ENCODE measurements around the gene PDZRN4. TPM values are rescaled to one million over a fixed set of nuclear protein-coding genes. Genes with fewer than 3 reads are reported as not detected.

The PDZRN4 gene
- total RNA-seq, 1 donor from 2014 or later = 1.5 TPM

- Mint-ChIP-seq H3K4me3 (ENCODE audit: unreplicated experiment) (no peak overlapping the region), H3K9me3 (ENCODE audit: unreplicated experiment) (peaks cover 1% of the 10 kb centered on the region), H3K27ac (ENCODE audit: unreplicated experiment) (no peak overlapping the region), H3K4me1 (ENCODE audit: low read depth, unreplicated experiment) (no peaks in the 10 kb centered on the region), H3K36me3 (ENCODE audit: unreplicated experiment) (no peaks in the 10 kb centered on the region), H3K27me3 (ENCODE audit: unreplicated experiment) (no peaks in the 10 kb centered on the region)
- DNase-seq = no peak
- no peak for TF ChIP-seq CTCF (IDR thresholded peaks at IDR 0.05; ENCODE audit: partially characterized antibody, unreplicated experiment)
Observed at GRCh38 chr12:41213107-41213506, 25.0 kb downstream of the PDZRN4 start.

GRCh38 chr12:41213648-41214047 is 25.5 kb downstream of the PDZRN4 start:
- H3K36me3 Mint-ChIP-seq (ENCODE audit: unreplicated experiment) = no peaks in the 10 kb centered on the region

GRCh38 chr12:41217727-41218126 is 29.6 kb downstream of the PDZRN4 start:
- Mint-ChIP-seq H3K4me1 (ENCODE audit: low read depth, unreplicated experiment) (no peaks in the 10 kb centered on the region), H3K27ac (ENCODE audit: unreplicated experiment) (no peak overlapping the region), H3K27me3 (ENCODE audit: unreplicated experiment) (no peaks in the 10 kb centered on the region), H3K36me3 (ENCODE audit: unreplicated experiment) (no peaks in the 10 kb centered on the region), H3K4me3 (ENCODE audit: unreplicated experiment) (no peak overlapping the region), H3K9me3 (ENCODE audit: unreplicated experiment) (peaks cover 1% of the 10 kb centered on the region)
- TF ChIP-seq CTCF (IDR thresholded peaks at IDR 0.05; ENCODE audit: partially characterized antibody, unreplicated experiment) = no peak
- DNase-seq = no peak

More at GRCh38 chr12:41213648-41214047, 25.5 kb downstream of the PDZRN4 start:
- TF ChIP-seq CTCF (IDR thresholded peaks at IDR 0.05; ENCODE audit: partially characterized antibody, unreplicated experiment) = no peak
- Mint-ChIP-seq H3K27me3 (ENCODE audit: unreplicated experiment) (no peaks in the 10 kb centered on the region), H3K27ac (ENCODE audit: unreplicated experiment) (no peak overlapping the region), H3K4me1 (ENCODE audit: low read depth, unreplicated experiment) (no peaks in the 10 kb centered on the region), H3K9me3 (ENCODE audit: unreplicated experiment) (peaks cover 1% of the 10 kb centered on the region), H3K4me3 (ENCODE audit: unreplicated experiment) (no peak overlapping the region)
- DNase-seq = no peak

- no peaks in the 10 kb centered on the region for H3K27me3 Mint-ChIP-seq (ENCODE audit: unreplicated experiment)
- no peaks in the 10 kb centered on the region for H3K9me3 Mint-ChIP-seq (ENCODE audit: unreplicated experiment)
- H3K4me1 Mint-ChIP-seq (ENCODE audit: low read depth, unreplicated experiment) = no peaks in the 10 kb centered on the region
- H3K4me3 Mint-ChIP-seq (ENCODE audit: unreplicated experiment) = no peak overlapping the region
- no peak for DNase-seq
- no peak for TF ChIP-seq CTCF (IDR thresholded peaks at IDR 0.05; ENCODE audit: partially characterized antibody, unreplicated experiment)
- H3K27ac Mint-ChIP-seq (ENCODE audit: unreplicated experiment) = no peak overlapping the region
- no peaks in the 10 kb centered on the region for H3K36me3 Mint-ChIP-seq (ENCODE audit: unreplicated experiment)
Observed at GRCh38 chr12:41220931-41221330, 32.8 kb downstream of the PDZRN4 start.

- no peaks in the 10 kb centered on the region for H3K9me3 Mint-ChIP-seq (ENCODE audit: unreplicated experiment)
- TF ChIP-seq CTCF (IDR thresholded peaks at IDR 0.05; ENCODE audit: partially characterized antibody, unreplicated experiment) = no peak
- H3K36me3 Mint-ChIP-seq (ENCODE audit: unreplicated experiment) = no peaks in the 10 kb centered on the region
- no peaks in the 10 kb centered on the region for H3K4me1 Mint-ChIP-seq (ENCODE audit: low read depth, unreplicated experiment)
- no peaks in the 10 kb centered on the region for H3K27me3 Mint-ChIP-seq (ENCODE audit: unreplicated experiment)
- no peak overlapping the region for H3K4me3 Mint-ChIP-seq (ENCODE audit: unreplicated experiment)
- no peak overlapping the region for H3K27ac Mint-ChIP-seq (ENCODE audit: unreplicated experiment)
- DNase-seq = no peak
Observed at GRCh38 chr12:41221491-41221890, 33.4 kb downstream of the PDZRN4 start.
